Measurements from ENCODE around the gene GJC2.

The GJC2 gene

GRCh38 chr1:228194436-228194835, 44.7 kb downstream of the GJC2 start:
- DNase-seq (ENCODE audit: low read depth in 3 of 3) = no peak

DNA sequence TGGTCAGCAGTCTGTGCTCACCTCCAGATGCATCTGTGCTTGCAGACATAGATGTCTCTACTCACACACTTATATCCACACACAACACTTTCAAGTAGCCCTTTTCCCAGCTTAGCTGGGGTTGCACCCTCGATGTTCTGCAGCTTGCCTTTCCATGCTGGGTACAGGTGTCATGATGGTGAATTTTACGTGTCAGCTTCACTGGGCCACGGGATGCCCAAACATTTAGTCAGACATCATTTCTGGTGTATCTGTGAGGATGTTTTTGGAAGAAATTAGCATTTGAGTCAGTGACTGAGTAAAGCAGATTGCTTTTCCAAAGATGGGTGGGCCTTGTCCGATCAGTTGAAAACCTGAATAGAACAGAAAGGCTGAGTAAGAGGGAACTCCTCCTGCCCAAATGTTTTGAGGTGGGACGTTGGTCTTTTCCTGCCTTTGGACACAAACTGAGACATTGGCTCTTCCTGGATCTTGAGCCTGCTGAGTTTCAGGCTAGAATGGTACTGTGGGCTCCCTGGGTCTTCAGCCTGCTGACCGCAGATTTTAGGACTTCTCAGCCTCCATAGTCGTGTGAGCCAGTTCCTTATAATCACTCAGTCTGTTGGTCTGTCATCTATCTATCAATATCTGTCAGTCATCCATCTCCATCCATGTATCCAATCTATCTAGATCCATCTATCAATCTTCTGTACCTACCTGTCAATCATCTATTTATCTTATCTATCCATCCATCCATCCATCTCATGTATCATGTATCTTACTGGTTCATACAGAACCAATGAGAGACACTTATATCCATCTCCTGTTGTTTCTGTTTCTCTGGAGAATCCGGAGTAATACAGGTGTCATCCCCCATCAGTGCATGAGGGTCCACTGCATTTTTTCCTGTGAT, 45.4 kb downstream of the GJC2 start:
- DNase-seq (ENCODE audit: low read depth in 3 of 3) = no peak

GRCh38 chr1:228197555-228198147, 47.9 kb downstream of the GJC2 start:
- DNase-seq (ENCODE audit: low read depth in 3 of 3) = no peak

DNA sequence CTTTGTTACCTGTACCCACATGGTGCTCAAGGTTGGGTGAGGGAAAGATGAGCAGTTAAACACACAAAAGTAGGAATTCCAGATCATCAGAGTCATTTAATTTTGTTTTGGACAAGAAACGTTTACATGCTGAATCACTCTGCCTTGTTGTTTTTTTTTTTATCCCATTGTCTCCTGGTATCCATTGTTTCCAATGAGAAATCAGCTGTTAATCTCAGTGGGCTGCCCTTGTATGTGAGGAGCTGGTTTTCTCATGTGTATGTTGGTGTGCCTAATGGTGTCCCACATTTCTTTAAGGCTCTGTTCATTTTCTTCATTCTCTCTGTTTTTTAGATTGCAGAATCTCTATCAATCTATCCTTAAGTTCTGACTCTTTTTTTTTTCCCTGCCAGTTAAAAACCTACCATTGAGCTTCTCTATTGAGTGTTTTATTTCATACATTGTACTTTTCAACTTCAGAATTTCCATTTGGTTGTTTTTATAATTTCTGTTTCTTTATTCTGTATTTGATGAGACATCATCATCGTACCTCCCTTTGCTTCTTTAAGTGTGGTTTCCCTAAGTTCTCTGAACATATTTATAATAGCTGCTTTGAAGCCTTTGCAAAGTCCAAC, 49.4 kb downstream of the GJC2 start:
- DNase-seq (ENCODE audit: low read depth in 3 of 3) = no peak

GRCh38 chr1:228204958-228205357, 55.2 kb downstream of the GJC2 start:
- no peak for DNase-seq (ENCODE audit: low read depth in 3 of 3)

- DNase-seq (ENCODE audit: low read depth in 3 of 3) = no peak
Measured at GRCh38 chr1:228205526-228206436, 56.1 kb downstream of the GJC2 start.

GRCh38 chr1:228206582-228207351, 57.0 kb downstream of the GJC2 start:
- DNase-seq (ENCODE audit: low read depth in 3 of 3) = no peak

DNA sequence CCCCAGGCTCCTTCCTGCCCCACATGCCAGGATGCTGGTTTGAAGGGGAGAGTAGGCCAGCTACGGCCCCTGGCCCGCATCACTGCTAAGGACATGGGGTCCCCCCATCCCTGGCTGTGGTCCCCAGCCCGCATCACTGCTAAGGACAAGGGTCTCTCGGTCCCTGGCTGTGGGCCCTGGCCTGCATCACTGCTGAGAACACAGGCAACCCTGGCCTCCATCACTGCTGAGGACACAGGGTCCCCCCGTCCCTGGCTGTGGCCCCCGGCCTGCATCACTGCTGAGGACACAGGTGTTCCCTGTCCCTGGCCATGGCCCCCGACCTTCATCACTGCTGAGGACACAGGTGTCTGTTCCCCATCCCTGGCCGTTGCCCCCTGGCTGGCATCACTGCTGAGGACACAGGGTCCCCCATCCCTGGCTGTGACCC, 57.7 kb downstream of the GJC2 start:
- DNase-seq (ENCODE audit: low read depth in 3 of 3) = no peak

DNA sequence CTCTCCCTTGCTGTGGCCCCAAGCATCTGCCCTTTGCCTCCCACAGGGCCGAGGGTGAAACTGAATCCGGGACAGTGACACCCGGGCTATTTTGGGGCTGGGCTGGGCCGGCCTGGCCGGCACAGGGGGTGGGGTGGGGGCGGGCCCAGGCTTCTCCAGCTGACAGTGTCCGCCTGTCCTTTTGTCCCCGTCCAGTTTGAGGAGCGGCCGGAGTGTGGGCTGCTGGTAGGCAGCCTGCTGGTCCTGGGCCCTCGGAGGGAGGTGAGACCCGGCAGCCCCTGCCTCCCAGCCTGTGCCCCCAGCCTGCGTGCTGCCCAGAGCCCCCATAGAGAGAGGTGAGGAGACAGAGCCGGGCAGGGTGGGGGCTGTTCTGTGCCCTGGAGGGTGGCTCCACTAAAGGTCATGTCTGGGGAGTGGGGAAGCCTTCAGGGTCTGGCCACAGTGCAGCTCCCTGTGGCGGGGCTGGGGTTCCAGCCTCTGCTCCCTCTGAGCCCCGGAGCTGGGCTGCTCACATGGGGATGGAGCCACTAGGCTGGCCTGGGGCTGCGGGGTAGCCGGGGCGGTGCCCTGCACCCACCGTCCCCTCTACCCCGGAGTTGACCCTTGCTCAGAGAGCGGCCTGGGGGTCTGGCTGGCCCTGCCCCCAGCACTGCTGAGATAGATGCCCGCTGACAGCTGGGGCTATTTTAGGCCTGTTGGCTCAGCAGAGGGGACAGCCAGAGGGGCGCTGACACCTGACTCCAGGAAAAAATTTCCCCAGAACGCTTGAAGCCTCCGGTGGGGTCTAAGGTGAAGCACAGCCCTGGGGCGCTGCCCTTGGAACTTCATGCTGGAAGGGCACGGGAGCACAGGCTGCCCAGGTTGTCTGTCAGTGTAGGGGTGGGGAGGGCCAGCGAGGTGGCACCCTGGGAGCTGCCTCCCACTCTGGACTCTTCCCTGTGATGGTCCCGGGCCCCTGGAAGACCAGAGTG, 58.4 kb downstream of the GJC2 start, which contains the start of gene OBSCN:
Gene OBSCN (plus strand): TSS at position 194 of the 971 bp plus-strand sequence. CDS start 3,740 bp downstream, outside the sequence.
- no peak for DNase-seq (ENCODE audit: low read depth in 3 of 3)

GRCh38 chr1:228208831-228209551, 59.3 kb downstream of the GJC2 start:
- DNase-seq (ENCODE audit: low read depth in 3 of 3) = no peak

Measured in stimulated activated CD4-positive, alpha-beta T cell treated with anti-CD3 and anti-CD28 coated beads, TNF-alpha, amount 100 ng/mL, for 4 hours (primary cell).